Fibroblast of the aortic adventitia (primary cell): ENCODE data around the gene CDC42EP5. TPM values are rescaled to one million over a fixed set of nuclear protein-coding genes. Genes with fewer than 3 reads are reported as not detected.

Experiments
- DNase-seq: peaks from one replicate; pipeline ENCODE4 v3.0.0-alpha.2; 2010; ENCODE audit warnings: low read depth
- H3K4me3 ChIP-seq: 2 replicates; pipeline ENCODE4 v1.5.1; 2011; ENCODE audit warnings: low read depth, mild to moderate bottlenecking, control low read depth, low read length, moderate library complexity
- total RNA-seq: library from RNA; depleted of rRNA; stranded (reverse); fragments of >200 nt; gene quantifications from 2 replicates; pipeline ENCODE4 v1.2.3, GENCODE V29; 2012; ENCODE audit warnings: low replicate concordance
- TF ChIP-seq, protein P1 (sequence below): IDR thresholded peaks from 2 replicates; pipeline ENCODE4 v1.5.1; 2011; ENCODE audit warnings: mild to moderate bottlenecking, low read length, control low read depth, inconsistent platforms; ENCODE audit not compliant: insufficient read depth

Gene CDC42EP5
- total RNA-seq, 1 donor: 7.9 TPM

DNA sequence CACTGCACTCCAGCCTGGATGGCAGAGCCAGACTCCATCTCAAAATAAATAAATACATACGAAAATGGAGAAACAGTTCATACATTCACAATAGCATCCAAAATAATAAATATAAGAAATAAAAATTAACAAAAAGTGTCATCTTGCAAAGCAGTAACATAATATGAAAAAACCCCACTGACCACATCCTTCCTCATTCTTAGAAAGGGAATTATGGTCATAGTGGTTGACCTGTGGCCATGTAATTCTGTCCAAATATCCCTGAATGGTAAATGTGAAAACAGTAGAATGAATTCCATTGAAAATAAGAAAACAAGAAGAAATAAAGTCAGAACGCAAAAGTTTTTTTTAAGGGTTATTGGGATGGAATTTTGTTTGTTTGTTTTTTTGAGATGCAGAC is 7.0 kb upstream of the CDC42EP5 start:
- TF ChIP-seq, protein P1, sequence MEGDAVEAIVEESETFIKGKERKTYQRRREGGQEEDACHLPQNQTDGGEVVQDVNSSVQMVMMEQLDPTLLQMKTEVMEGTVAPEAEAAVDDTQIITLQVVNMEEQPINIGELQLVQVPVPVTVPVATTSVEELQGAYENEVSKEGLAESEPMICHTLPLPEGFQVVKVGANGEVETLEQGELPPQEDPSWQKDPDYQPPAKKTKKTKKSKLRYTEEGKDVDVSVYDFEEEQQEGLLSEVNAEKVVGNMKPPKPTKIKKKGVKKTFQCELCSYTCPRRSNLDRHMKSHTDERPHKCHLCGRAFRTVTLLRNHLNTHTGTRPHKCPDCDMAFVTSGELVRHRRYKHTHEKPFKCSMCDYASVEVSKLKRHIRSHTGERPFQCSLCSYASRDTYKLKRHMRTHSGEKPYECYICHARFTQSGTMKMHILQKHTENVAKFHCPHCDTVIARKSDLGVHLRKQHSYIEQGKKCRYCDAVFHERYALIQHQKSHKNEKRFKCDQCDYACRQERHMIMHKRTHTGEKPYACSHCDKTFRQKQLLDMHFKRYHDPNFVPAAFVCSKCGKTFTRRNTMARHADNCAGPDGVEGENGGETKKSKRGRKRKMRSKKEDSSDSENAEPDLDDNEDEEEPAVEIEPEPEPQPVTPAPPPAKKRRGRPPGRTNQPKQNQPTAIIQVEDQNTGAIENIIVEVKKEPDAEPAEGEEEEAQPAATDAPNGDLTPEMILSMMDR: no peak
- H3K4me3 ChIP-seq: no peak overlapping the region
- DNase-seq: no peak

DNA sequence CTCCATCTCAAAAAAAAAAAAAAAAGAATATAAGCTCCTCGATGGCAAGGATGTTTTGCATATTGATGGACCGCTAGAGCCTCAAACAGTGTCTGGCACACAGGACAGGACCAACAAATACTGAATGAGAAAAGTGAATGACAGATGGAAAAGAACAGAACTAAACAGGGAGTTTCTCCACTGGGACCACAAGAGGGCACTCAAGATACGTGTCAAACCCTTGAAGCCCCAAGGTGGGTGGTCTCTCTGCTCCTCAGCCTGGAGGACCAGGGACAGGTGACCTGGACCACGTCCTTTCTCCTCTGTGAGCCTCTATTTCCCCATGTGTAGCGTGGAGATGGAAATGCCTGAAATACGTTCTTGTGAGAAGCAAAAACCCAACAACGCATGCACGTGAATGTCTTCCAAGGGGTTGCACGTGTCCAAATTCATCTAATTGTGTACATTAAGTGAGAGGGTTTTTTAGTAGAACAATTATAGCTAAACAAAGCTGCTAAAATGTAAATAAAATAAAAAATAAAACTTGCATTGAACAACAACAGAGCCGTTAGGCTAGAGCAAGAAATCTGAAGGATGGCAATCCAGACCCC is 5.7 kb upstream of the CDC42EP5 start:
- peak; percentile 56 for DNase-seq
- TF ChIP-seq, protein P1: peak; percentile 72
- H3K4me3 ChIP-seq: no peak overlapping the region

DNA sequence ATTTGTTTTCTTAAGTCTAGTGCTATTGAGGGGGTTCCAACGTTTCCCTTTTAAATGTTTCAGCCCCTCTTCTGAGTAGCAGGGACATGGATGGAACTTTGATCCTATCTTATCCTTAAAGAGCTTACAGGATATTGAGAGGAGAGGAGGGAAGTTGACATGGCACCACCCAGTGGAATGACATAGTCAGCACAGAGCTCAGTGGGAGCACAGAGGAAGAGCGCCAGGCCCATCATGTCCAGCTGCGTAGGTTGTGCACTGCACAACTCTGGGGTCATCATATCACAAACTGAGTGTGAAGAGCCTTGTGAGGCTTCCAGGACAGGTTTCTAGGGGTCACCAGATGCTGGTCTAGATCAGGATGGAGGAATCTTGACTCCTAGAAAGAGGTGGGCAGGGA is 4.6 kb upstream of the CDC42EP5 start:
- DNase-seq: no peak
- TF ChIP-seq, protein P1: no peak
- no peak overlapping the region for H3K4me3 ChIP-seq

DNA sequence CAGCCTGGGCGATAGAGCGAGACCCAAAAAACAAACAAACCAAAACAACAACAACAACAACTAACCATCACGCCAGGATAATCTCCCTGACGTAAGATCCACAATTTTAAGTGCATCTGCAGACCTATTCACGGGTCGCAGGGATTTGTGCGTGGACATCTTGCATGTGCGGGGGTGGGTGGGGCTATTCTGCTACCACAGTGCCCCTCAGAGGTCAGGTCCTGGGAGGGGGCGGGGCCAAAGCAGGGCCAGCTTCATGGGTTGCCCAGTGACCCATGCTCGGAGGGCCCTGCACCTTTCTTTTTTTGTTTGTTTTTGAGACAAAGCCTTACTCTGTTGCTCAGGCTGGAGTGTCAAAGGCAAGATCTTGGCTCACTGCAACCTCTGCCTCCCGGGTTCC is 2.6 kb upstream of the CDC42EP5 start:
- no peak overlapping the region for H3K4me3 ChIP-seq
- DNase-seq: no peak
- TF ChIP-seq, protein P1: no peak

DNA sequence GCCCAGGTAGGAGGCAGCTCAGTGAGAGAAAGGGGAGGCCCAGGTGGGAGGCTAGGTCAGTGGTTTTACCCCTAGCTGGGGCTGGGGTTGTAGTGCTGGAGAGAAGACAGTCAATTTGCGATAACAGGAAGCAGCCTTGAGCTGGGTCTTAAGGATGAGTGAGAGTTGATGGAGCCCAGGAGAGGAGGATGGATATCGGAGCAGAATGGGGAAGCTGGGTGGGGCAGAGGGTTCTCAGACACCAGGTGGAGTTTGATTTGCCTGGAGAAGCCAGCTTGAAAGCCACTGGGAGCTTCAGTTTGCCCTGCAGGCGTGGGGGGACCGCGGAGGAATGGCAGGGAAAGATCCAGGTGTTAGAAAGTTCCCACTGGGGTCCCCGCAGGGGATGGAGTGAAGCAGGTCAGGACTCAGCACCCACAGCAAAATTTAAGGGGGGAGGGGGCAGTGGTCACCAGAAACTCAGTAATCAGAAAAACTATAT is 836 bp upstream of the CDC42EP5 start:
- peak overlapping the region; percentile 79 for H3K4me3 ChIP-seq
- TF ChIP-seq, protein P1: no peak
- no peak for DNase-seq

DNA sequence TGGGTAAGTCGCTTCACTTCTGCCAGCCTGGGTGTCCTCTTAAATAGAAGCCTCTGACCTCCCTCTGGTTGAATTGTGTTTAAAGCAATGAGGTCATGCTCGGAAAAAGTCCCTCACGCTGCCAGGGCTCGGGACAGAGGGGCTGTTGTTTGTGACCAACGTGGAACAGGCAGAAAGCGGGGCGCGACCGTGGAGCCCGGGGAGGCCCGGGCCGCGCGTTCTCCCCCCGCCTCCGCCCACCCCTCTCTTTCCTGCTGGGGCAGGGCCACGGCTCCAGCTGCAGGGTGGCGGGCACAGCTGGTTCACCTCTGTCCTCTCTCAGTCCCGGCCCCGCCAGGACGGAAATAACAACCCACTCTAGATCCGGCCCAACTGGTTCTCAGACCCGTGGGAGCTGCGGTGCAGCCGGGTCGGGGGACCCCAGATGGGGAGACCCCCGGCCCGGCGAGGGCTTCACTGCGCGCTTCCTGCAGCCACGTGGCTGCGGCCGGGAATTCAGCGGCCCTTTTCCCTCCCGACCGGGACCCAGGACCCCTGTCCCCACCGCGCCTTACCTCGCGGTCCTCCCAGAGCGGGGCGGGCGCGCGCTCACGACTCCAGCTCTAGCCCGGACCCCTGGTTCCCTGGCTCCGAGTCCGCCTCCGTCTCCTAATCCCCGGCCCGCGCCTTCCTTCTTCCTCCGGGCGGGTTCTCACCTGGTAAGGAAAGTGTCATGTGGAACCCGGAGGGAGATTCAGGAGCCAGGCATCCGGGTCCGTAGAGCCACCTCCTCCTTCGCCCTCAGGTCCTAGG is 1.9 kb downstream of the CDC42EP5 start:
- DNase-seq: no peak
- H3K4me3 ChIP-seq: peak overlapping the region; percentile 65
- TF ChIP-seq, protein P1: no peak
